GM04504 (cell line): ENCODE measurements around the gene C20orf173.

Experiments used
- DNase-seq: peaks from one replicate; pipeline ENCODE4 v3.0.0-alpha.2; 2012; ENCODE audit warnings: low read depth

Gene C20orf173

GRCh38 chr20:35506872-35507638 is 22.4 kb downstream of the C20orf173 start:
- DNase-seq: no peak

- DNase-seq: no peak
Observed at GRCh38 chr20:35506179-35506578, 23.3 kb downstream of the C20orf173 start.

- DNase-seq: no peak
Observed at GRCh38 chr20:35504751-35505150, 24.7 kb downstream of the C20orf173 start.

- no peak for DNase-seq
Observed at GRCh38 chr20:35503841-35504561, 25.5 kb downstream of the C20orf173 start.

- DNase-seq: no peak
Observed at GRCh38 chr20:35503281-35503680, 26.2 kb downstream of the C20orf173 start.

- DNase-seq: no peak
Observed at GRCh38 chr20:35502352-35502751, 27.1 kb downstream of the C20orf173 start.

GRCh38 chr20:35499271-35499670 is 30.2 kb downstream of the C20orf173 start:
- no peak for DNase-seq

- DNase-seq: no peak
Observed at GRCh38 chr20:35497780-35498189, 31.7 kb downstream of the C20orf173 start.

- DNase-seq: no peak
Observed at GRCh38 chr20:35497320-35497719, 32.1 kb downstream of the C20orf173 start.

GRCh38 chr20:35496481-35496880 is 33.0 kb downstream of the C20orf173 start:
- no peak for DNase-seq

- DNase-seq: no peak
Observed at GRCh38 chr20:35492352-35492751, 37.1 kb downstream of the C20orf173 start.

GRCh38 chr20:35491823-35492222 is 37.6 kb downstream of the C20orf173 start:
- no peak for DNase-seq

GRCh38 chr20:35490736-35491181 is 38.7 kb downstream of the C20orf173 start:
- DNase-seq: no peak

GRCh38 chr20:35489717-35490116 is 39.7 kb downstream of the C20orf173 start:
- DNase-seq: no peak

- DNase-seq: no peak
Observed at GRCh38 chr20:35487479-35487878, 42.0 kb downstream of the C20orf173 start.

- no peak for DNase-seq
Observed at GRCh38 chr20:35479798-35480197, 49.7 kb downstream of the C20orf173 start.

- DNase-seq: no peak
Observed at GRCh38 chr20:35478804-35479472, 50.5 kb downstream of the C20orf173 start.
